ENCODE measurements around the gene SMAD5. TPM values are rescaled to one million over a fixed set of nuclear protein-coding genes. Genes with fewer than 3 reads are reported as not detected.

SMAD5 gene
- total RNA-seq, 4 donors from 2014 or later = 25.6 to 50.1 (median 32.0) TPM

- intact Hi-C loops (cut with DNase I; ENCODE audit: low total_unique reads) (no loop called here), in situ Hi-C loops (cut with MboI; ENCODE audit: low sequenced_read_pairs in 4 of 4) (loop anchor here in 2 of 4 donors (10.0 kb wide), 2 partner anchors 271 to 331 kb away; no protein-coding TSS in a partner anchor)
- Histone ChIP-seq H3K4me3 (no peak overlapping the region), H3K36me3 (no peaks in the 10 kb centered on the region), H3K27me3 (peaks cover 0 to 2% (median 0%) of the 10 kb centered on the region in 3 donors), H3K9me3 (no peaks in the 10 kb centered on the region), H3K27ac (no peak overlapping the region), H3K4me1 (no peaks in the 10 kb centered on the region)
- ATAC-seq = no peak
- TF ChIP-seq CTCF (IDR thresholded peaks at IDR 0.05 in 4 of 5, conservative IDR thresholded peaks at IDR 0.05 in 1 of 5) (no peak), POLR2A (IDR thresholded peaks at IDR 0.05) (no peak)
- DNase-seq = no peak
Measured at GRCh38 chr5:136216230-136216629, 83.6 kb downstream of the SMAD5 start.

GRCh38 chr5:136221340-136221739, 88.7 kb downstream of the SMAD5 start:
- Histone ChIP-seq H3K9me3 (no peaks in the 10 kb centered on the region), H3K4me3 (no peak overlapping the region), H3K36me3 (no peaks in the 10 kb centered on the region), H3K4me1 (no peaks in the 10 kb centered on the region), H3K27me3 (no peaks in the 10 kb centered on the region), H3K27ac (no peak overlapping the region)
- intact Hi-C loops (cut with DNase I; ENCODE audit: low total_unique reads) = no loop called here
- ATAC-seq = no peak
- DNase-seq = no peak
- in situ Hi-C loops (cut with MboI; ENCODE audit: low sequenced_read_pairs in 4 of 4) = no loop called here
- TF ChIP-seq CTCF (IDR thresholded peaks at IDR 0.05 in 4 of 5, conservative IDR thresholded peaks at IDR 0.05 in 1 of 5) = no peak
- TF ChIP-seq POLR2A (IDR thresholded peaks at IDR 0.05) = no peak

- H3K36me3 ChIP-seq = no peaks in the 10 kb centered on the region
- DNase-seq (no peak), ATAC-seq (no peak)
- H3K27ac ChIP-seq = no peak overlapping the region
- no peaks in the 10 kb centered on the region for H3K9me3 ChIP-seq
- intact Hi-C loops (cut with DNase I; ENCODE audit: low total_unique reads) (no loop called here), in situ Hi-C loops (cut with MboI; ENCODE audit: low sequenced_read_pairs in 4 of 4) (no loop called here)
- no peaks in the 10 kb centered on the region for H3K4me1 ChIP-seq
- H3K4me3 ChIP-seq = no peak overlapping the region
- no peak for TF ChIP-seq POLR2A (IDR thresholded peaks at IDR 0.05)
- TF ChIP-seq CTCF (IDR thresholded peaks at IDR 0.05 in 4 of 5, conservative IDR thresholded peaks at IDR 0.05 in 1 of 5) = no peak
- no peaks in the 10 kb centered on the region for H3K27me3 ChIP-seq
Measured at GRCh38 chr5:136222580-136223235, 90.1 kb downstream of the SMAD5 start.

DNA sequence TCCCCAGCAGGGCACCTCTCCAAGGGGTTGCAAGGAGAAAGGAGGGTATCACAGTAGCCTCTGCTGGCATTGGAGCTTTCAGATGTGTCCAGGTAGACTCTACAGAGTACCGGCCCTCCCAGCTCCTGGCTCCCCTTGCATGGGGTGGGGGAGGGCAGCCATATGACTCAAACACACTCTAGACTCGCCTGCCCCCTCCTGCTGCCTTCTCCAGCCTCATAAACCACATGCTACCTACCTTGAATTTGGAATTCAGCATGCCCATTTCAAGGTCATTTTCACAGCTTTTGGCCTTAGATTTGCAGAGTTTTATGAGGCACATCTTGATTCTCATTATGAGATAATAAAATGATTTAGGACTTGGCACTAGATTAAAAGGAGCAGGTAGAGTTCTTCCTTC, 93.2 kb downstream of the SMAD5 start:
- intact Hi-C loops (cut with DNase I; ENCODE audit: low total_unique reads) = no loop called here
- no peak for DNase-seq
- in situ Hi-C loops (cut with MboI; ENCODE audit: low sequenced_read_pairs in 4 of 4) = no loop called here
- H3K4me1 ChIP-seq = no peaks in the 10 kb centered on the region
- no peak for ATAC-seq
- no peak overlapping the region for H3K4me3 ChIP-seq
- no peaks in the 10 kb centered on the region for H3K36me3 ChIP-seq
- H3K27me3 ChIP-seq = peaks cover 0 to 4% (median 0%) of the 10 kb centered on the region in 3 donors
- no peak overlapping the region for H3K27ac ChIP-seq
- no peak for TF ChIP-seq CTCF (IDR thresholded peaks at IDR 0.05 in 4 of 5, conservative IDR thresholded peaks at IDR 0.05 in 1 of 5)
- TF ChIP-seq POLR2A (IDR thresholded peaks at IDR 0.05) = no peak
- no peaks in the 10 kb centered on the region for H3K9me3 ChIP-seq

DNA sequence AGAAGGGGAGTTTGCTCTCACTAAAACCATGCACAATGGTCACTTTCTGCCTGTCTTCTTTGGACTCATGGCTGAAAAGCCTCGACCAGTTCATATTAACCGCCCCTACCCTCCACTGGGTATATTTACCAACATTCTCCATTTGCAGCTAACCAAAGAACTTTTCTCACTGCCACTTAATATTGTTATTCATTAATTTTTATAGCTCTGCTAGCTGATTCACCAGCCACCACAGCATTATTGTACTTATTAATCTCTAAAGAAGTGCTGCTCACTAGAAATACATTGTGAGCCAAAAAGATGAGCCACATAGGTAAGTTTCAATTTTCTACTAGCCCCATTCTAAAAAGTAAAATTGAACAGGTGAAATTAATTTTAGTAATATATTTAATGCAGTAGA, 93.8 kb downstream of the SMAD5 start:
- intact Hi-C loops (cut with DNase I; ENCODE audit: low total_unique reads) (no loop called here), in situ Hi-C loops (cut with MboI; ENCODE audit: low sequenced_read_pairs in 4 of 4) (no loop called here)
- H3K4me1 ChIP-seq = no peaks in the 10 kb centered on the region
- ATAC-seq (no peak), DNase-seq (no peak)
- H3K36me3 ChIP-seq = no peaks in the 10 kb centered on the region
- no peak overlapping the region for H3K4me3 ChIP-seq
- TF ChIP-seq POLR2A (IDR thresholded peaks at IDR 0.05) (no peak), CTCF (IDR thresholded peaks at IDR 0.05 in 4 of 5, conservative IDR thresholded peaks at IDR 0.05 in 1 of 5) (no peak)
- peaks cover 0 to 4% (median 0%) of the 10 kb centered on the region in 3 donors for H3K27me3 ChIP-seq
- no peak overlapping the region for H3K27ac ChIP-seq
- no peaks in the 10 kb centered on the region for H3K9me3 ChIP-seq
